ENCODE measurements around the gene OTULIN.

The OTULIN gene

DNA sequence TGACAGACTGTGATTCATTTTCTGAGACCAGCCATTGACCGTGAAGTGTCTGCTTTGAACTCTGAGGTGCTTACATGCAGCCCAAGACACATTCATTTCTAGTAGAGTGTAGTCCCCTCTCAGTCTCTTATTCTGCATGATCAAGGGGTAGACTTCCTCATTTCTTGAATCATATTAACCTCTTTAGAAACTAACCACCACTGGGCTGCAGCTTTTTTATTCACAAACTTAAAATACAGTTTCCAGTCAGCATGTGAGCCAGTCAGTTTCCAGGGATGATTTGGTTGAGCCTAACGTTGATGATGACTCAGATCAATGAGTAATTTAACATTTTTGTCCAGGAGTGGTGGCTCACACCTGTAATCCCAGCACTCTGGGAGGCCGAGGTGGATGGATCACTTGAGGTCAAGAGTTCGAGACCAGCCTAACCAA lies 59.2 kb downstream of the OTULIN start:
- no peak for DNase-seq

DNA sequence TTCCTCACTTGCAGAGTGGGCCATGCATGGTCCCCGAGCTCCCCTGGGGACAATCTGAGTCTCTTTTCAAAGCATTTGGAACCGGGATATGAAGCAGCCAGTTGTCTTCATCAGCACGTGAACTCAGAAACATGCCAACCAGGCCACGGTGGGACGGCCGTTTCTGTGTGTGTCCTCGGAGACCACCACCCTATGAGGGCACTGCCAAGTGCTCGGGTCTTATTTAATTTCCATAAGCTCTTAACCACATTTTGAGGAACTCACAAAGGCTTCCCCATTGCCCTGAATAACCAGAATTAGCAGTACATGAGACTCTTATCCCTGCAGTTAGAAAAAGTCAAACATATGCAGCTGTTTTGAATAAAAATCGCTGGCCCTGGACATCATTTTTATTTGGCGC lies 60.1 kb downstream of the OTULIN start:
- no peak for DNase-seq

DNA sequence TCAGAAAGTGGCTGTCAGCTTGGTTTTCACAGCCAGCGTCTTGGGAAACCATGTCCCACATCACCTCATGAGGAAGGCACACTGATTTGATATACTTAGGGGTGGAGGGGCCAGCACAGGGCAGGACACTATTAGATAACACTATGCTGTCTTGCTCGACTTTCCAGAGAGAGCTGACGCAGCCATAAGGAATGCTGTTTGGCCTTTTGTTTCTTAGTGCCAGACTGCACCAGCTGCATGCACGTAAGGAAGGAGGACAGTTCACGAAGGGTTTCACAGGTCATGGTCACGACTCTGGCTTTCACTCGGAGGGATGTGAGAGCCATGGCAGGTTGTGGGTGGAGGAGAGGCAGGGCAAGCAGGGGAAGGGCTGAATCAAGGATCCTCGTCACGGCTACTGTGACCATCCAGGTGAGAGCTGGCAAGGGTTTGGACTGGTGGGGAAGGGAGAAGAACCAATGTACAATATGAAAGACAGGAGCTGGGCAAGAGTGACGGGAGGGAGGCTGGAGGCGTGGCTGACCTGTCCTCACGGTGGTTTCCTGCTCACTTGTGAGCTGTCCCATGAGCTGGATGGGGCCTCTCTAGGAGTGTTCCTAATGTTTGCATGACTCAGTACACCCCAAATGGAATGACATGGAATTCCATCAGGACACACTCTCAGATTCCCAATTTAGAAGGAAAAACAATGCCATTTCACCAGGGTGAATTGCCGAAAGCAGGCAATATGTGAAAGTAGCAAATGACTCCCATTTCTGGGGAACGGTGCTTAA lies 61.7 kb downstream of the OTULIN start:
- no peak for DNase-seq

DNA sequence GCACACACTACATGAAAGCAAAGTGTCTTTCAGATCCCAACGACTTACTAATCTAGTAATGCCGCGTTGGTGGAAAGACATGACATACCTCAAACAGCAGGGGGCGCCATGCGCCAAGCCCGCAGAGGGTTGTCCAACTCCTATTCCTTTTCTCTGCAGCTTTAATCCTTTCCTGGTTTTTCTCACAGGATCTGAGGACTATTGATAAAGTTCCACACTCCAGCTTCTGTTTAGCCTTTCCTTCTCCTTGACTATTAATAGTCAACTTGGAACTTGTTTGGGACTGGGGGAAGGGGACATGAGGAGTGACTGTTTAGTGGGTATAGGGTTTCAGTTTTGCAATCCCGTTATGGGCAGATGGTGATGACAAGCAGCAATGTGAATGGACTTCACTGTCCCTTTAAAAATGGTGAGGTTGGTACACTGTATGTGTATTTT lies 62.9 kb downstream of the OTULIN start:
- no peak for DNase-seq

DNA sequence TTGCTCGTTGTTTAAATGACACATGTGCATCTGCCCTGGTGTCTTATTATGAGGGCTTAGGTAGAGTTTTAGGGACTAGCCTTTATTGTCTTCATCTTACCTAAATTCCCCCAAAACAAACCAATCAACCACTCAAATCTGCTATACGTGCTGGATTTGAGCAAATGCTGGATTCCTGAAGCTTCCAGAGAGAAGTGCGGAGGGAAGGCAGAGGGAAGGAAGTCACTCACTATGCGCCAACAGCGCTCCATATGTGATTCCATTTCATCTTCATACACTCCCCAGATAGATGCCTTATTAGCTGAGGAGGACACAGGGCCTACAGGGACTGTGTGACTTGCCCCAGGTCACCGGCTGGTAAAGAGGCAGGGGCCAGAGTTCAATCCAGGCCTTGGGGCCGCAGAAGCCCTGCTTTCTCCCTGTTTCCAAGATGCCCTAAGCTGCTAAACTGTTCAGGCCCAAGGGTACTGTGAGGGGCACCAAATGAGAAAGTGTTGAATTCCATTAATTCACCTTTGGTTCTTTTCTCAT lies 63.5 kb downstream of the OTULIN start:
- DNase-seq, result no peak

DNA sequence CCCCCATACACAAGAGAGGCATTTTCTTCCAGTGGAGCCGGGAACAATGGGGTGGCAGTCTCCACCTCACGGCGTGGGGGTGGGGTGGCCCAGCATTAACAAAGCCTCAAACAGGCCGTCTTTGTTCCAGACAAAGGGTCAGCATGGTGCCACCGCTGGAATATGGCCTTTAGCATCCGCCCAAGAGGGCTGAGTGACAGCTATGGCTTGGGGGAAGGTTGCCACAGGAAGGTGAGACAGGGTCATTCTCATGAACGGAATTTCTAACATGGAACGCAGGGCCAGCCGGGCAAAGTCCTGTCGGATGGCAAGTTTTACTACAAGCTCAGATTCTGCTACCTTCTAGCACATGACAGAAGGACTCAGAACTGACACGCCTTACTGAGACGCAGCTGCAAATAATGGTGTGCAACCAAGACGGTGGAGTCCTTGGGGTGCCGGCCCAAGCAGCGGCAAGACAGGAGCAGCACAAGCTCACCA lies 64.0 kb downstream of the OTULIN start:
- DNase-seq, result no peak

DNA sequence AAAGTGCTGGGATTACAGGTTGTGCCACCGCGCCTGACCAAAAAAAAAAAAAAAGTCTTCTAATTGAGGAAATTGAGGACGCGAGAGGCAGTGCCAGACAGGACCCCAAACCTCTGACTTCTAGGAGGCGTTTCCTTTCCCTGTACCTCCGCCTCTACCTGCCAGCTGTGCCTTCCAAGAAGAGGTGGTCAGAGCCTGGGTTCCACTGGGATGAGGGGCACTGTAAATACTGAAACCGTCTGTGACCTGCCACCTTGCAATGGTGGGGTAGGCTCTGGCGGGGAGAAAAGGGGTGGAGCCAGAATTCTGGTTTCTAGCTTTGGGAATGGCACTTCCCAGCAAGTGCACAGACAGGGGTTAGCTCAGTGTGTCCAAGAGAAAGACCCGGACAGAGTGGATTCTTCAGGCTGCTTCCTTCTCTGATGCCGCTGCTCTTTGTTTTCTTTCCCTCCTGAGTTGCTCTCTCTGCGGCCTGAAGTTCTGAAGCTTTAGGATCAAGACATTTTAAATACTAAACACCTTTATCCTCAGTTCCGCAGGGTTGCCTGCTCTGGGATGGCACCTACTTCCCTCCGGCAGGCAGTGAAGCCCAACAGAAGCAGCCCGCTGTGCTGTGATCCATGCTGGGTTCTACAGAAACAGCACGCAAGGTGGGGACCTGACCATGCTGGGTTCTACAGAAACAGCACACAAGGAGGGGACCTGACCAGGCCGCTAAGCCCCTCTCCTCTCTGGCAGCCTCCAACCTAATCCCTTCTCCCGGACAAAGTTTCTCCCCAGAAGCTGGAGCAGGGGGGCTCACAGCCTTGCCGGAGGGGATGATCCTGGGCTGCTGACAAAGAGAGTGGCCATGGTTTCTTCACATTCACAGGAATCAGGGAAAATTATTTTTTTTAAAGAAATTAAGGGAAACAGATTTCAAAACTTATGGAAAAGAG lies 65.2 kb downstream of the OTULIN start:
- DNase-seq, result no peak

DNA sequence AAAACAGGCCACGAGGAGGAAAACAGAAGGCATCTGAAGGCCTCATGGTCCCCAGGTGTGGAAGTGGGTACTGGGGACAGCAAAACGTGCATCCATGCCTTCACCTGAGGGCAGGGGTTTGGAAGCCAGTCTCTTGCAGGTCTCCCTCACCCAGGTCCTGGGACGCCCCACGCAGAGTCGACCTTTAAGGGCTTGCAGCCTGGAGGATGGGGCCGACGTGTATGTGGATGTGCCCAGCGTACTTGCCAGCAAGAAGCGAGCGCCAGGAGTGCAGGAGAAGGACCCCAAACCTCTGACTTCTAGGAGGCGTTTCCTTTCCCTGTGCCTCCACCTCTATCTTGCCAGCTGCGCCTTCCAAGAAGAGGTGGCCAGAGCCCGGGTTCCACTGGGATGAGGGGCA lies 65.9 kb downstream of the OTULIN start:
- no peak for DNase-seq

DNA sequence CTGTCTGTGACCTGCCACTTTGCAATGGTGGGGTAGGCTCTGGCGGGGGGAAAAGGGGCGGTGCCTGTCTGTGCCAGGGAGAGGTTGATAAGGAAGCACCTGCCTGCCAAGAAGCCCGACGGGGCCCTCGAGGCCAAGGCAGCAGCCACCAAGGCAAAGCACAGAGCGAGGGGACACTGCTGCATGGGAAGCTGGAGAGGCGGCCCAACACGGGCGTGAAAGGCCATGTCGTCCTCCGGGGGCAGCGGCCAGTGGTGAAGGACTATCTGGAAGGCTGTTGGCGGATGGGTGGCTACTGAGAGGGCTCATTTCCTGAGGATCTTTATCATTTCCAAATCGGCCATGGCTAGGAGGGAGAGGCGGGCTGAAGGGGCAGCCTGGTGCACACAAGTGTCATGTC lies 66.4 kb downstream of the OTULIN start:
- no peak for DNase-seq

DNA sequence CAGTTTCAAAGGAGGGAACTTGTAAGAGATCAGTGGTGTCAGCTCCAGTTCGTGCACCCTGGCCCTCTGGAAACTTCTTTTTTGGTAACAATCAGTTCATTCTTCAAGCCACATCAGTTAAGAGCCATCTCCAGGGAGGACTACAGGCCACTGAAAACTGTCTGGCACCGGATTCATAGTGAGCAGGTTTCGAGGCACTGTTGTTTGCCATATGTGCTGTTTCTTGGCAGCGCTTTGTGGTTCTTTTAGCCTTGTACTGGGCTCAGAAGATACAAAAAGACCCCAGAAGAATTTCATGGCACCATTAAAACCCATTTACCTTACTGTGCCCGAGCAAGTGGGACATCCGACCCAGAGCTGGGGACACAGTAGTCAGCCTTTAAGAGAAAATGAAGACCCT lies 68.5 kb downstream of the OTULIN start:
- no peak for DNase-seq

DNA sequence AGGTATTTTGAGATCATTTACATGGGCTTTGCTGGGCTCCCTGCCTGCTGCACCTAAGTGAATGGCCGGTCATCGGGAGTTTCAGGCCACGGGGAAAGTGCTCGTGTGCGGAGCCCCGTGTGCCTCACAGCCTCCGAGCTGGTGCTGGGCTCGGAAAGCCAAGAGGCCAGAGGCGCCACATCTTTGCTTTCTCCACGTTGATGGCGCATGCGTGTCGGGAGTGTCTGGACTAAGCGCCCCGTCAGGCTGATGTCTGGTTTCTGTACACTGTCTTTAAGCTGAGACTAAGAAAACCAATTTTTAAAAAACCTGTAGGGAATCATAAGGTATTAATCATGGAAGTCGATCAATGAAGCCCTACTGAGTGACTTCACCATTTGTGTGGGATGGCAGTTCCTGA lies 69.1 kb downstream of the OTULIN start:
- no peak for DNase-seq

DNA sequence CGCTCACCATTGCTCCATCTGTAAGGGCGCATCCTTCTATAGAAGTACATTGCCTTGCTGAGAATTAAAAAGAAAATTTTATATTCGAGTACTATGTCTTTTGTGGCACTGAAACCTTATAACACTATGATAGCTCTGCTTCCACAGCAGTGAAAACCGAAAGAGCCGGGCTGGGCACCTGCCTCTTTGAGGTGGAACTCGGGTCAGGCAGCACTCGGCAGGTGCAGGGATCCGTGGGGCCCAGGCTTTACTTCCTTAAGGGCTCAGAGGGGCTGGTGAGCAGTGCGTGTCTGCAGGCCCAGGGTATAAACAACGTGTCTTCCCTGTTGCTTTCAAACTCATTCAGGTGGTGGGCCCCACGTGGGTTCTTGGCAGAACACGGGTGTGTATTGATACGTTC lies 69.9 kb downstream of the OTULIN start:
- DNase-seq, result no peak

DNA sequence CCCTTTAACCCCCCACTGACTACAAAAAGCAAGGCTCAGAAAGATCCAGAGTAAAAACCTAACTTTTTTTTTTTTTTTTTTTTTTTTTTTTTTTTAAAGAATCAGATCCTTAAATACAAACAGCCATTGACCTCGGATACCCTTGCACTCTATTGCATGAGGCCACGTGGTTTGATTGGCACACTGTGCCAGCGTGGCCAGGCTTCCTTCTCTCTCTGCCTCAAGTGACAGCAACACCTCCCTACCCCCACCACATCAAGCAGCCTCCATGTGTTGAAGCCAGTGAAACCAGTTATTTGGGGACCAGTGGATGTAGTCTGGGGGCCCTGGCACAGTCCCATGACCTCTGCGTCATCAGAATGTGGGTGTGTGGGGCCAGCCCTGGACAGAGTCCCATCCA lies 71.4 kb downstream of the OTULIN start:
- no peak for DNase-seq

DNA sequence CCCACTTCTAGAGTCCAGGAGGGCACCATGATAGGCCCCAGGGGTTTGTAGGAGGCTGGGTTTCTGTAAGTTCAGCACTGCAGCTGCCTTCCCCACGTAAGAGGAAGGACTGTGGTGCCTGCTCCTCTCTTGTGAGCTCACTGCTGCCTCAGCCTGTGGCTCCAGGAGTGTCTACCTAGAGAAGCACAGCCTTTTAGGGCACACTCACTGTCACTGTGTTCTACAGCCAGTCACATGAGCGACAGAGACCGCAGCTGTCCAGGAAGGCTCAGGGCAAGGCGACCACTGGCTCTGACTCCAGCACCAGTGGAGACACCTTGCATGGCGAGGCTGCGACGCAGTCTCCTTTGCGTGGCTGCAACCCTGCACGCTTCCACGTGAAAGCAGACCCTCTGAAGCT lies 72.8 kb downstream of the OTULIN start:
- DNase-seq, result no peak

DNA sequence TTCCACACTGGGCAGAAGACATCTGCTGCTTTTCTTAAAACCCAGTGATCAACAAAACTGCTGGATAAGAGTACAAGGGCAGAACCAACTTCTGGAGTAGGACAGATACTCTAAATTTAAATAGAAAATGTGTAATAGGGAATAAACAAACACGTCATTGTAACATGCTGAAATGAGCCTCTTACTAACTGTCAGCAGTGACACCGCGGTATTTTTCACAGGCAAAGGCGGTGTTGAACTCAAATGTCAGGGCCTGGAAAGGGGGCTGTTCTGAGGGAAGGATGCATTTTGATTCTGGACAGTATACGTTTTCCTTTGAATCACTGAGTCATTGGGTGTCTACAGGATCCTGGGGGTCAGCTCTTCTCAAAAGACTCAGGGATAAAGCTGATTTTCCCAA lies 73.5 kb downstream of the OTULIN start:
- no peak for DNase-seq

DNA sequence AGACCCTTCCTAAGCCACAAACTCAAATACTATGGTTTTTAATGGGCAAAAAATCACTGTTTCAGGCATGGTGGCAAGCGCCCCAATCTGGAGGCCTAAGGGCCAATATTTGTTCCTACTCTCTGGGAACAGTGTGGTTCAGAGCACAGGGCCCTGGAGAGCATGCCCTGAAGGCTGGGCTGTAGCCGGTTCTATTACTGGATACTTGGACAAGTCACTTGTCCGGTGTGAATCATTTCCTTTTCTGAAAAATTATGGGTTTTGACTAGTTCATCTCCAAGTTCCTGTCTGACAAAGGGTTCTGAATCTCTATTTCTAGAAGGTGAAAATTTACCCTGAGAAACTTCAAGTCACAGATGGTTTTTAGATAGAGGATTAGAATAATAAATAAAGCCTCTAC lies 75.0 kb downstream of the OTULIN start:
- no peak for DNase-seq

DNA sequence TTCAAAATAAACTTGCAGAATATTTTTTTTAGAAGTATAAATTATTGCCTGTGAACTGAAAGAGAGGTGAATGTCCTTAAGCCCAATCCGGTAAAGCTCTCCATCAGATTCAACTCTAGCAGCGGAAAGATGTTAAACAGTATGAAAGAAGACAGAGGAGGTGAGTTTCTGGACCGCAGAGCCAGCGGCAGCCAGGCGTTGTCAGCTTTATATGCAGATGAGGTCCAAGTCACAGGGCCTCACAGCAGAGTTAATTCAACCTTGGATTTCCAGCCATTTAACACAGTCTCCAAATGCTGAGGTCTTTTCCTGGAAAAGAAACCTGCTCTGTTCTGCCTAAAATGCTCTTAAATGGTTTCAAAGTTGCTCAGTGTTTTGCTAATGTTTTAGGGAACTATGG lies 75.5 kb downstream of the OTULIN start:
- no peak for DNase-seq

DNA sequence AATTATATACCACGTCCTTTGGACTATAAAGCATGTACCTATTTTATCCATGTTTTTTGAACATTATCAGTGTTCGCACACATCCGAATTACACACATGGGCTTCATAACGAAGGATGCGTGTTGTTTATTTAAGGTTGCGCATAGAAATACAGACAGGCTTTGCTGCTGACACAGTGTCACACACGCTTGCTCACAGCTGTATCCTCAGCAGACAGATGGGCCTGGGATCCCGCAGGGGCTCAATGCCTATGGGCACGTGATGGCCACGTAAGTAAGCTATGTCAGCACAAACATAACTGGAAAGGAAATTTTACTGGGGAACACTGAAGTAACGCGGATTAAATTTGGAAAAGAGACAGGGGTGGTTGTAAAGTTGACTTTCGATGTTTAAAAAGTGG lies 76.6 kb downstream of the OTULIN start:
- no peak for DNase-seq

DNA sequence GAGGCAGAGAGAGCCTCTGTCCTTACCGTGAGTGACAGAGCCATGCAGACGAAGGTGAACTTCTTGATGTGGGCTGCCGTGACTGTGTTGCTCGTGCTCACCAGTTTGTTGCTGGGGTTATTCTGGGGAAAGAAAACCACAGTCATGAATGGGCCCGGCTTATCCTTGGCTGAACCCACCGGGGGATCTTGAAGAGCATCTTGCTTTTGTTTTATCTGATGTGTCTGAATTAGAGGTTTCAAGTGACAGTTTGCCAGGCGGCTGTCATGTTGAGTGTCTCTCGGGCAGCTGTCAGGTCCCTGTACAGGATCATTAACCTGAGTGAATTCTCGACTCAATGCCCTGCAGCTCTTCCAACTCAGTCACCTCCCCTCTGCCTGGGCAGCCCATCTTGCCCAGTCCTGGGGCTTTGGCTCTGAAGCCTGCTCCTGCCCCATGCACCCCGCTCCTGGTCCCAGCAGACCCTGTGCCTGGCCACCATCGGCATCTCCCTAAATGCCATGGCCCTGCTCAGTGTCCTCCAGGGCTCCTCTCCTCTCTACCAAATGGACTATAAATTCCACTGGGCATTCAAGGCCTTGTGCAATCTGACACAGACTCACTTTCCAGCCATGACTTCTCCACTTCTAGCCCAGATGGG lies 77.4 kb downstream of the OTULIN start:
- DNase-seq, result no peak

DNA sequence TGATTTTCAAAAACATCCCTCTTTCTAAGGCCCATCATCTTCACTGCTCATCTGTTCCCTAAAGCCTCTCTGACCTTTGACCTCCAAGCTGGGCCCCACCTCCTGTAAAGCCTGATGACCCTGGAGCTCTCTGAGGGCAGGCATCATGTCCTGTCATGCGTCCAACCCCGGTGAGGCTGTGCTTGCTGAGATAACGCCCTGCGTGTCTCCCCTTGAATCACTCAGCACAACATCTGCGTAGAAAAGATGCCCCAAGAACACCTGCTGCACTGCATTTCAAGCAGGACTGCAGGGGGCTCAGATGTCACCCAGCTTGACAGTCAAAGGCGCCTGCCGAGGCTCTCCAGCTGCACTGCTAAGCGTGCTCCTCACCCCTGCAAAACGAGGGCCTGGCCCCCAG lies 78.0 kb downstream of the OTULIN start:
- no peak for DNase-seq

DNA sequence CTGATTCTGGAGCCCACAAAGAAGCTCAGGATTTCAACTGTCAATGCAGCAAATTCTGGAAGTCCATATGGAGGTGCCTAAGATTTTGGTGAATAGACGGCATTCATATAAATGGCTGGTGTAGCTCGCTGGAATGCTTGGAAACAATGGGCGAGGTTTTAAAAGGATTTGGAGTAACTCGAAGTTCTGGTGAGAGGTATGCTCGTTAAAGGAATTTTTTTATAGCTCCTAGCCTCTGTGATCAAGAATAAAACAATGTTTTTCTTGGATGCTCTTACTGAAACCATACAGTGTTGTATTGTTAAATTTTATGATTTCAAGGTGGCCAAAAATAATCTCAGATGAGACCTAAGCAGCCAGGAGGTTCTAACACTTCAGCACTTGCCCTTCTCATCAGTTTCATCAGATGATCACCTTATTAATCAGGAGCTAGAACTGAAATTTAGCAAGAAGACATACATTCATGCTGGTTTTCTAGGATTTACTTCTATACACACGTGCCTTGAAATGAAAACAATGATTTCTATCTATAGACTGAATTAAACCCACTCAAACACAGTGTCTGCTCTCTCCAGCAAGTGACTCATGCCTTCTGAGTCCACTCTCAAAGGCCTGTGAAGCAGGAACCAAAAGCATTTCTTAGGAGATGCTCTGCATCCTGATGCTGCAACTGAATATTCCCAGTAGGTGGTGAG lies 79.2 kb downstream of the OTULIN start:
- DNase-seq, result no peak
